ENCODE results near the gene SSX4. TPM values are rescaled to one million over a fixed set of nuclear protein-coding genes. Genes with fewer than 3 reads are reported as not detected.
"Not testable (repeated sequence)": the region's sequence is repeated elsewhere in the genome, so short reads cannot be mapped to it uniquely, and the experiment has no call there.

SSX4 gene
- not detected for total RNA-seq

GRCh38 chrX:48383239-48383638 is at the start of gene SSX4:
Gene SSX4 (plus strand): TSS chrX:48383539. CDS start chrX:48384054, 515 bp downstream.
- H3K36me3 ChIP-seq; intact Hi-C loops (cut with DNase I; ENCODE audit: low total_unique reads); DNase-seq; H3K27me3 ChIP-seq; H3K4me3 ChIP-seq; H3K4me1 ChIP-seq; H3K9me3 ChIP-seq; in situ Hi-C loops (cut with MboI; ENCODE audit: low pct_ligation_motif_present in 1 of 4, low pct_unique_long_range_greater_than_20kb in 1 of 4, low sequenced_read_pairs in 3 of 4); H3K27ac ChIP-seq: not testable (repeated sequence)
- no CpG with 5 or more reads among the region's 16 CpGs for WGBS, 2 donors (ENCODE audit: low coverage in 1 of 2)

DNA sequence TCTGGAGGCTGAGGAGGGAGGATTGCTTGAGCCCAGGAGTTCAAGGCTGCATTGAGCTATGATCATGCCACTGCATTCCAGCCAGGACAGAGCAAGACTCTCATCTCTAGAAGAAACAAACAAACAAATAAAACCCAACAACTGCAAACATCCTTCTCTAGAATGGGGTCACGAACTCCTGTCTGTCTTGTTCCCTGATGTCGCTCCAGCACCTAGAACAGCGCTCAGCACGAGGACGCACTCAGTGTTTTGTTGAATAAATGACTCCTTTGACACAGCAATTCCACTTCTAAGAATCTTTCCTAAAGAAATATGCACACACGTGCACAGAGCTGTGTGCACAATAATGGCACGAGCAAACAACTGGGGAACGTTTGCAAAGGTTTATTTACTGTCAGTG is 37.3 kb upstream of the SSX4 start:
- H3K4me1 ChIP-seq; H3K27me3 ChIP-seq; H3K9me3 ChIP-seq; H3K27ac ChIP-seq; intact Hi-C loops (cut with DNase I; ENCODE audit: low total_unique reads); in situ Hi-C loops (cut with MboI; ENCODE audit: low pct_ligation_motif_present in 1 of 4, low pct_unique_long_range_greater_than_20kb in 1 of 4, low sequenced_read_pairs in 3 of 4); DNase-seq; H3K36me3 ChIP-seq; H3K4me3 ChIP-seq: not testable (repeated sequence)
- 54% methylated on average over 8 of the region's 8 CpGs; no CpG with 5 or more reads in 1 of the 2 donors for WGBS, 2 donors (ENCODE audit: low coverage in 1 of 2)

- intact Hi-C loops (cut with DNase I; ENCODE audit: low total_unique reads); in situ Hi-C loops (cut with MboI; ENCODE audit: low pct_ligation_motif_present in 1 of 4, low pct_unique_long_range_greater_than_20kb in 1 of 4, low sequenced_read_pairs in 3 of 4); H3K4me1 ChIP-seq; H3K4me3 ChIP-seq; DNase-seq; H3K9me3 ChIP-seq; H3K27ac ChIP-seq; H3K36me3 ChIP-seq; H3K27me3 ChIP-seq: not testable (repeated sequence)
- 88% methylated on average over 19 of the region's 19 CpGs; no CpG with 5 or more reads in 1 of the 2 donors for WGBS, 2 donors (ENCODE audit: low coverage in 1 of 2)
These were observed 26.8 kb upstream of the SSX4 start, which contains the start of gene SSX3 for GRCh38 chrX:48356315-48357094. Gene SSX3 (minus strand): TSS chrX:48356703. CDS start chrX:48355249, 1,454 bp downstream.

GRCh38 chrX:48357681-48358080 is 25.7 kb upstream of the SSX4 start:
- Histone ChIP-seq H3K36me3 (no peaks in the 10 kb centered on the region), H3K4me3 (no peak overlapping the region), H3K9me3 (no peaks in the 10 kb centered on the region), H3K27ac (no peak overlapping the region), H3K4me1 (no peaks in the 10 kb centered on the region), H3K27me3 (no peaks in the 10 kb centered on the region)
- 84% methylated on average over 8 of the region's 8 CpGs; no CpG with 5 or more reads in 1 of the 2 donors for WGBS, 2 donors (ENCODE audit: low coverage in 1 of 2)
- no peak for DNase-seq
- TF ChIP-seq POLR2A (IDR thresholded peaks at IDR 0.05), result no peak
- no peak for TF ChIP-seq CTCF (IDR thresholded peaks at IDR 0.05)
- in situ Hi-C loops (cut with MboI; ENCODE audit: low pct_ligation_motif_present in 1 of 4, low pct_unique_long_range_greater_than_20kb in 1 of 4, low sequenced_read_pairs in 3 of 4), result no loop called here
- intact Hi-C loops (cut with DNase I; ENCODE audit: low total_unique reads), result no loop called here

GRCh38 chrX:48359281-48359680 is 24.1 kb upstream of the SSX4 start:
- H3K4me1 ChIP-seq; DNase-seq; intact Hi-C loops (cut with DNase I; ENCODE audit: low total_unique reads); H3K36me3 ChIP-seq; H3K27ac ChIP-seq; H3K27me3 ChIP-seq; in situ Hi-C loops (cut with MboI; ENCODE audit: low pct_ligation_motif_present in 1 of 4, low pct_unique_long_range_greater_than_20kb in 1 of 4, low sequenced_read_pairs in 3 of 4); H3K9me3 ChIP-seq; H3K4me3 ChIP-seq: not testable (repeated sequence)
- 69% methylated on average over 6 of the region's 6 CpGs; no CpG with 5 or more reads in 1 of the 2 donors for WGBS, 2 donors (ENCODE audit: low coverage in 1 of 2)

- DNase-seq; H3K27ac ChIP-seq; in situ Hi-C loops (cut with MboI; ENCODE audit: low pct_ligation_motif_present in 1 of 4, low pct_unique_long_range_greater_than_20kb in 1 of 4, low sequenced_read_pairs in 3 of 4); H3K27me3 ChIP-seq; H3K9me3 ChIP-seq; H3K36me3 ChIP-seq; intact Hi-C loops (cut with DNase I; ENCODE audit: low total_unique reads); H3K4me1 ChIP-seq; H3K4me3 ChIP-seq: not testable (repeated sequence)
- WGBS, 2 donors (ENCODE audit: low coverage in 1 of 2), result no CpG with 5 or more reads among the region's 12 CpGs
These were observed 15.5 kb upstream of the SSX4 start for GRCh38 chrX:48367717-48368408.

- in situ Hi-C loops (cut with MboI; ENCODE audit: low pct_ligation_motif_present in 1 of 4, low pct_unique_long_range_greater_than_20kb in 1 of 4, low sequenced_read_pairs in 3 of 4); H3K4me1 ChIP-seq; intact Hi-C loops (cut with DNase I; ENCODE audit: low total_unique reads); H3K9me3 ChIP-seq; DNase-seq; H3K4me3 ChIP-seq; H3K27ac ChIP-seq; H3K36me3 ChIP-seq; H3K27me3 ChIP-seq: not testable (repeated sequence)
- no CpG with 5 or more reads among the region's 8 CpGs for WGBS, 2 donors (ENCODE audit: low coverage in 1 of 2)
These were observed 12.9 kb upstream of the SSX4 start for GRCh38 chrX:48370408-48370807.

DNA sequence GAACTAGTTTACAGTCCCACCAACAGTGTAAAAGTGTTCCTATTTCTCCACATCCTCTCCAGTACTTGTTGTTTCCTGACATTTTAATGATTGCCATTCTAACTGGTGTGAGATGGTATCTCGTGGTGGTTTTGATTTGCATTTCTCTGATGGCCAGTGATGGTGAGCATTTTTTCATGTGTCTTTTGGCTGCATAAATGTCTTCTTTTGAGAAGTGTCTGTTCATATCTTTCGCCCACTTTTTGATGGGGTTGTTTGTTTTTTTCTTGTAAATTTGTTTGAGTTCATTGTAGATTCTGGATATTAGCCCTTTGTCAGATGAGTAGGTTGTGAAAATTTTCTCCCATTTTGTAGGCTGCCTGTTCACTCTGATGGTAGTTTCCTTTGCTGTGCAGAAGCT is 13.6 kb downstream of the SSX4 start:
- H3K27ac ChIP-seq; in situ Hi-C loops (cut with MboI; ENCODE audit: low pct_ligation_motif_present in 1 of 4, low pct_unique_long_range_greater_than_20kb in 1 of 4, low sequenced_read_pairs in 3 of 4); H3K9me3 ChIP-seq; intact Hi-C loops (cut with DNase I; ENCODE audit: low total_unique reads); H3K36me3 ChIP-seq; DNase-seq; H3K27me3 ChIP-seq; H3K4me1 ChIP-seq; H3K4me3 ChIP-seq: not testable (repeated sequence)
- 59% methylated on average over 2 of the region's 2 CpGs; no CpG with 5 or more reads in 1 of the 2 donors for WGBS, 2 donors (ENCODE audit: low coverage in 1 of 2)

DNA sequence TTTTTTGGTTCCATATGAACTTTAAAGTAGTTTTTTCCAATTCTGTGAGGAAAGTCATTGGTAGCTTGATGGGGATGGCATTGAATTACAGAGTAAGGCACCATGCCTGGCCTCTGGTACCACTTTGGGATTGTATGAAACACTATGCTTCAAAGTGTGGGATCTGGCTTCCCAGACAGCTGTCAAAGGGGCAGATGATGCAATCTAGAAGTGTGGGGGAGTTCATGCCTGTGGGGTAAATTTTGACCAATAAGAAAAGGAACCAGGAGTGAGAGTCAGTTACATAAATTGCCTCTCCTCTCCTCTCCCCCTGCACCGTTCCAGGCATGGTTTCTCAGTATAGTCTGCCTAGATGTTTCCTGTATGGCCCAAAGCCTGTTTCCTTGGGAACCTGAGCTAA is 14.5 kb downstream of the SSX4 start:
- H3K4me1 ChIP-seq; H3K36me3 ChIP-seq; intact Hi-C loops (cut with DNase I; ENCODE audit: low total_unique reads); H3K9me3 ChIP-seq; H3K27me3 ChIP-seq; in situ Hi-C loops (cut with MboI; ENCODE audit: low pct_ligation_motif_present in 1 of 4, low pct_unique_long_range_greater_than_20kb in 1 of 4, low sequenced_read_pairs in 3 of 4); DNase-seq; H3K27ac ChIP-seq; H3K4me3 ChIP-seq: not testable (repeated sequence)
- WGBS, 2 donors (ENCODE audit: low coverage in 1 of 2), result 16% methylated on average over 1 of the region's 1 CpG; no CpG with 5 or more reads in 1 of the 2 donors

DNA sequence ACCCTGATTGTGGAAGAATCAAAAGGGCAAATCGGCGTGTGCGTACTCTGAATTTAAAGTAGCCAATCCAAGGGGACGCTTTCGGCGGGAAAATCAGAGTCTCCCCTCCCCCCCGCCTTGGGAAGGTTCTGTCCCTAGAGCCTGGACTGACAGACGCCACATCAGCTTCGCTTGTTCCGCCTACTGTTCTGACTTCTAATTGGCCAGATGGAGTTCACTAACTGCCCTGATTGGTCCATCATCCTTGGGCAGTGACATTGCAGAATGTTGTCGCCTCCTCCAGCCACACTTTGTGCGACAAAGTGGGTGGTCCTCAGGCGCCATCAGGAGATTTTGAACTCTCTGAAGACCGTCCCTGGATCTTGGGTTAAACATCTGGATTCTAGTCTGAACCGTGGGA is 28.5 kb downstream of the SSX4 start, which contains the start of gene SSX4B:
Gene SSX4B, minus strand, starts transcription at position 101 of the 400 bp plus-strand sequence. CDS start 588 bp downstream, outside the sequence.
- in situ Hi-C loops (cut with MboI; ENCODE audit: low pct_ligation_motif_present in 1 of 4, low pct_unique_long_range_greater_than_20kb in 1 of 4, low sequenced_read_pairs in 3 of 4); H3K27me3 ChIP-seq: not testable (repeated sequence)
- no CpG with 5 or more reads among the region's 15 CpGs for WGBS, 2 donors (ENCODE audit: low coverage in 1 of 2)

More for the DNA sequence above, 28.5 kb downstream of the SSX4 start, which contains the start of gene SSX4B:
- H3K27ac ChIP-seq; H3K9me3 ChIP-seq; intact Hi-C loops (cut with DNase I; ENCODE audit: low total_unique reads); H3K4me1 ChIP-seq; DNase-seq; H3K4me3 ChIP-seq; H3K36me3 ChIP-seq: not testable (repeated sequence)
